ENCODE results near the gene MRPL27. TPM values are rescaled to one million over a fixed set of nuclear protein-coding genes. Genes with fewer than 3 reads are reported as not detected.
A peak's percentile ranks its signal among the peaks of the same experiment; 100 is the strongest.

The MRPL27 gene
- total and polyA plus RNA-seq, 3 experiments from 2014 or later = 49.2 to 88.8 (median 87.2) TPM

- DNase-seq = no peak
- Histone ChIP-seq H3K27ac (ENCODE audit: low read depth, low read length) (peak overlapping the region; percentile 99), H3K27me3 (ENCODE audit: insufficient read depth, low read length, poor library complexity, severe bottlenecking) (no peaks in the 10 kb centered on the region), H3K36me3 (ENCODE audit: insufficient read depth, low read length) (peaks cover 37% of the 10 kb centered on the region), H3K4me3 (ENCODE audit: low read length) (peak overlapping the region; percentile 100), H3K4me1 (ENCODE audit: insufficient read depth, low read length) (peaks cover 24% of the 10 kb centered on the region), H3K9me3 (ENCODE audit: low read length) (no peaks in the 10 kb centered on the region)
- peak overlapping the region; percentile 91 to 100 (median 99) for H3K27ac Mint-ChIP-seq
- ChIA-PET POLR2A (interaction anchor here (0.6 kb wide), 1 partner anchor 10 kb away, joined by 3 read pairs; no protein-coding TSS in a partner anchor), CTCF (interaction anchor here (1.5 to 6.1 kb wide), 3 partner anchors 9 to 25 kb away, joined by 3 to 41 read pairs (median 13); partner anchors contain the start of gene LRRC59)
- H3K36me3 Mint-ChIP-seq = peaks cover 5 to 47% (median 14%) of the 10 kb centered on the region in 3 donors
- H3K4me3 Mint-ChIP-seq = peak overlapping the region; percentile 90 to 99 (median 98)
- H3K4me1 Mint-ChIP-seq = peaks cover 25 to 35% (median 26%) of the 10 kb centered on the region in 3 donors
- no peaks in the 10 kb centered on the region for H3K9me3 Mint-ChIP-seq
- no peaks in the 10 kb centered on the region for H3K27me3 Mint-ChIP-seq
These were observed 694 bp downstream of the MRPL27 start for GRCh38 chr17:50372222-50372757.

GRCh38 chr17:50371526-50371925 is 1.5 kb downstream of the MRPL27 start:
- H3K36me3 Mint-ChIP-seq = peaks cover 5 to 55% (median 14%) of the 10 kb centered on the region in 3 donors
- no peaks in the 10 kb centered on the region for H3K27me3 Mint-ChIP-seq
- H3K4me1 Mint-ChIP-seq = peaks cover 25 to 35% (median 26%) of the 10 kb centered on the region in 3 donors
- Histone ChIP-seq H3K27me3 (ENCODE audit: insufficient read depth, low read length, poor library complexity, severe bottlenecking) (no peaks in the 10 kb centered on the region), H3K4me1 (ENCODE audit: insufficient read depth, low read length) (peaks cover 24% of the 10 kb centered on the region), H3K4me3 (ENCODE audit: low read length) (peak overlapping the region; percentile 100), H3K27ac (ENCODE audit: low read depth, low read length) (no peak overlapping the region), H3K36me3 (ENCODE audit: insufficient read depth, low read length) (peaks cover 42% of the 10 kb centered on the region), H3K9me3 (ENCODE audit: low read length) (no peaks in the 10 kb centered on the region)
- no peaks in the 10 kb centered on the region for H3K9me3 Mint-ChIP-seq
- ChIA-PET POLR2A (interaction anchor here (1.3 kb wide), 1 partner anchor 9 kb away, joined by 5 read pairs; no protein-coding TSS in a partner anchor), CTCF (interaction anchor here (2.7 to 6.1 kb wide), 2 partner anchors 10 to 26 kb away, joined by 13 to 41 read pairs; partner anchors contain the start of gene LRRC59)
- DNase-seq = no peak
- H3K4me3 Mint-ChIP-seq = peak overlapping the region; percentile 41 to 99 (median 98)
- H3K27ac Mint-ChIP-seq = peak overlapping the region in 6 of 8 donors; percentile 31 to 85 (median 74)

- Histone ChIP-seq H3K27ac (ENCODE audit: low read depth, low read length) (no peak overlapping the region), H3K9me3 (ENCODE audit: low read length) (no peaks in the 10 kb centered on the region), H3K4me3 (ENCODE audit: low read length) (no peak overlapping the region), H3K36me3 (ENCODE audit: insufficient read depth, low read length) (peaks cover 50% of the 10 kb centered on the region), H3K27me3 (ENCODE audit: insufficient read depth, low read length, poor library complexity, severe bottlenecking) (no peaks in the 10 kb centered on the region), H3K4me1 (ENCODE audit: insufficient read depth, low read length) (peaks cover 24% of the 10 kb centered on the region)
- Mint-ChIP-seq H3K4me3 (peak overlapping the region in 3 of 7 donors; percentile 24 to 70 (median 62)), H3K9me3 (no peaks in the 10 kb centered on the region), H3K4me1 (peaks cover 25 to 35% (median 26%) of the 10 kb centered on the region in 3 donors), H3K27ac (peak overlapping the region in 1 of 8 donors; percentile 82), H3K27me3 (no peaks in the 10 kb centered on the region), H3K36me3 (peaks cover 5 to 66% (median 14%) of the 10 kb centered on the region in 3 donors)
- ChIA-PET CTCF (interaction anchor here (1.4 to 6.1 kb wide), 3 partner anchors 8 to 27 kb away, joined by 3 to 41 read pairs (median 13); partner anchors contain the start of gene LRRC59), POLR2A (no interaction called here)
- DNase-seq = no peak
These were observed 2.9 kb downstream of the MRPL27 start for GRCh38 chr17:50370052-50370451.

GRCh38 chr17:50367401-50367800 is 5.6 kb downstream of the MRPL27 start:
- Histone ChIP-seq H3K4me1 (ENCODE audit: insufficient read depth, low read length) (peaks cover 16% of the 10 kb centered on the region), H3K36me3 (ENCODE audit: insufficient read depth, low read length) (peaks cover 50% of the 10 kb centered on the region), H3K9me3 (ENCODE audit: low read length) (no peaks in the 10 kb centered on the region), H3K4me3 (ENCODE audit: low read length) (no peak overlapping the region), H3K27me3 (ENCODE audit: insufficient read depth, low read length, poor library complexity, severe bottlenecking) (no peaks in the 10 kb centered on the region), H3K27ac (ENCODE audit: low read depth, low read length) (no peak overlapping the region)
- ChIA-PET POLR2A (no interaction called here), CTCF (interaction anchor here (1.8 kb wide), 1 partner anchor 30 kb away, joined by 9 read pairs; the partner anchor contains the start of gene LRRC59)
- Mint-ChIP-seq H3K27ac (no peak overlapping the region), H3K4me1 (peaks cover 18 to 24% (median 22%) of the 10 kb centered on the region in 3 donors), H3K36me3 (peaks cover 5 to 66% (median 14%) of the 10 kb centered on the region in 3 donors), H3K4me3 (no peak overlapping the region), H3K27me3 (no peaks in the 10 kb centered on the region), H3K9me3 (no peaks in the 10 kb centered on the region)
- DNase-seq = no peak

- ChIA-PET CTCF (interaction anchor here (0.6 to 1.2 kb wide), 3 partner anchors 25 to 215 kb away, joined by 3 to 6 read pairs (median 3); partner anchors contain the start of genes LRRC59 and PPP1R9B), POLR2A (interaction anchor here (1.0 kb wide), 1 partner anchor 20 kb away, joined by 4 read pairs; the partner anchor contains the start of gene XYLT2)
- Histone ChIP-seq H3K27ac (ENCODE audit: low read depth, low read length) (no peak overlapping the region), H3K4me1 (ENCODE audit: insufficient read depth, low read length) (peaks cover 5% of the 10 kb centered on the region), H3K36me3 (ENCODE audit: insufficient read depth, low read length) (peaks cover 47% of the 10 kb centered on the region), H3K27me3 (ENCODE audit: insufficient read depth, low read length, poor library complexity, severe bottlenecking) (no peaks in the 10 kb centered on the region), H3K9me3 (ENCODE audit: low read length) (no peaks in the 10 kb centered on the region), H3K4me3 (ENCODE audit: low read length) (no peak overlapping the region)
- H3K4me3 Mint-ChIP-seq = no peak overlapping the region
- H3K27ac Mint-ChIP-seq = no peak overlapping the region
- peaks cover 5 to 59% (median 9%) of the 10 kb centered on the region in 3 donors for H3K36me3 Mint-ChIP-seq
- no peaks in the 10 kb centered on the region for H3K27me3 Mint-ChIP-seq
- no peak for DNase-seq
- peaks cover 11 to 17% (median 15%) of the 10 kb centered on the region in 3 donors for H3K4me1 Mint-ChIP-seq
- no peaks in the 10 kb centered on the region for H3K9me3 Mint-ChIP-seq
These were observed 7.2 kb downstream of the MRPL27 start for GRCh38 chr17:50365649-50366393.

- no peaks in the 10 kb centered on the region for H3K9me3 ChIP-seq (ENCODE audit: low read length)
- no peak for DNase-seq
- no peak overlapping the region for H3K27ac ChIP-seq (ENCODE audit: low read depth, low read length)
- H3K4me1 Mint-ChIP-seq = peaks cover 9 to 15% (median 12%) of the 10 kb centered on the region in 3 donors
- peaks cover 5% of the 10 kb centered on the region for H3K4me1 ChIP-seq (ENCODE audit: insufficient read depth, low read length)
- H3K4me3 Mint-ChIP-seq = no peak overlapping the region
- no peaks in the 10 kb centered on the region for H3K9me3 Mint-ChIP-seq
- ChIA-PET POLR2A (interaction anchor here (1.0 kb wide), 1 partner anchor 19 kb away, joined by 4 read pairs; the partner anchor contains the start of gene XYLT2), CTCF (interaction anchor here (0.6 to 1.2 kb wide), 2 partner anchors 32 to 215 kb away, joined by 3 to 6 read pairs; partner anchors contain the start of genes LRRC59 and PPP1R9B)
- H3K27me3 ChIP-seq (ENCODE audit: insufficient read depth, low read length, poor library complexity, severe bottlenecking) = no peaks in the 10 kb centered on the region
- H3K27me3 Mint-ChIP-seq = no peaks in the 10 kb centered on the region
- H3K4me3 ChIP-seq (ENCODE audit: low read length) = no peak overlapping the region
- H3K36me3 ChIP-seq (ENCODE audit: insufficient read depth, low read length) = peaks cover 42% of the 10 kb centered on the region
- peaks cover 5 to 56% (median 9%) of the 10 kb centered on the region in 3 donors for H3K36me3 Mint-ChIP-seq
- no peak overlapping the region for H3K27ac Mint-ChIP-seq
These were observed 7.8 kb downstream of the MRPL27 start for GRCh38 chr17:50365165-50365564.

GRCh38 chr17:50364715-50365114 is 8.3 kb downstream of the MRPL27 start:
- DNase-seq = no peak
- Histone ChIP-seq H3K4me1 (ENCODE audit: insufficient read depth, low read length) (peaks cover 5% of the 10 kb centered on the region), H3K36me3 (ENCODE audit: insufficient read depth, low read length) (peaks cover 37% of the 10 kb centered on the region), H3K27ac (ENCODE audit: low read depth, low read length) (no peak overlapping the region), H3K27me3 (ENCODE audit: insufficient read depth, low read length, poor library complexity, severe bottlenecking) (no peaks in the 10 kb centered on the region), H3K9me3 (ENCODE audit: low read length) (no peaks in the 10 kb centered on the region), H3K4me3 (ENCODE audit: low read length) (no peak overlapping the region)
- CTCF ChIA-PET = interaction anchor here (1.2 kb wide), 1 partner anchor 32 kb away, joined by 6 read pairs; the partner anchor contains the start of gene LRRC59
- POLR2A ChIA-PET = interaction anchor here (1.0 kb wide), 1 partner anchor 19 kb away, joined by 4 read pairs; the partner anchor contains the start of gene XYLT2
- no peaks in the 10 kb centered on the region for H3K9me3 Mint-ChIP-seq
- peak overlapping the region in 1 of 8 donors; percentile 36 for H3K27ac Mint-ChIP-seq
- H3K4me1 Mint-ChIP-seq = peaks cover 9 to 15% (median 12%) of the 10 kb centered on the region in 3 donors
- H3K4me3 Mint-ChIP-seq = no peak overlapping the region
- no peaks in the 10 kb centered on the region for H3K27me3 Mint-ChIP-seq
- peaks cover 5 to 54% (median 8%) of the 10 kb centered on the region in 3 donors for H3K36me3 Mint-ChIP-seq
